Tibial artery (tissue), 4 donors: ENCODE data around the gene KDM3A.

Experiments used
- DNase-seq, 2 donors: peaks; one replicate each; pipeline ENCODE4 v3.0.0-alpha.2; 2019
- H3K27ac ChIP-seq, 2 donors: fragments of 200-600 bp; sonication (generic) in 1 of 2; 1 replicate in 1 of 2; 2 replicates in 1 of 2; pipeline ENCODE4 v1.5.1; 2018 to 2019; ENCODE audit warnings: mild to moderate bottlenecking in 1 of 2
- H3K27me3 ChIP-seq, 2 donors: fragments of 200-600 bp; sonication (generic) in 1 of 2; one replicate each; pipeline versions ENCODE4 v1.5.1 to v1.6.0; 2016 to 2019
- H3K36me3 ChIP-seq, 3 donors: fragments of 200-600 bp; sonication (generic) in 2 of 3; one replicate each; pipeline ENCODE4 v1.5.1; 2016 to 2019; ENCODE audit warnings: mild to moderate bottlenecking in 2 of 3
- H3K4me1 ChIP-seq, 4 donors: fragments of 200-600 bp; sonication (generic) in 2 of 4; 1 replicate in 3 of 4; 2 replicates in 1 of 4; pipeline ENCODE4 v1.5.1; 2016 to 2019
- H3K4me3 ChIP-seq, 2 donors: fragments of 200-600 bp; sonication (generic) in 1 of 2; 1 replicate in 1 of 2; 2 replicates in 1 of 2; pipeline ENCODE4 v1.5.1; 2018 to 2019; ENCODE audit warnings: mild to moderate bottlenecking in 2 of 2
- H3K9me3 ChIP-seq, 3 donors: fragments of 200-600 bp; sonication (generic) in 1 of 3; one replicate each; pipeline ENCODE4 v1.5.1; 2016 to 2019
- intact Hi-C: fragments of 100-400 bp; cut with DNase I; formaldehyde crosslinking; loops from one replicate; pipeline ENCODE4 v1.15.0; 2023; ENCODE audit warnings: low total_unique reads
- TF ChIP-seq, protein P1 (sequence below), 2 experiments: fragments of 200-600 bp in 1 of 2; fragments of 450-650 bp in 1 of 2; IDR thresholded peaks; one replicate each; pipeline ENCODE4 v1.5.1; 2017 to 2019; ENCODE audit warnings: antibody characterized with exemption in 2 of 2, mild to moderate bottlenecking in 1 of 2, moderate library complexity in 1 of 2

Gene KDM3A

DNA sequence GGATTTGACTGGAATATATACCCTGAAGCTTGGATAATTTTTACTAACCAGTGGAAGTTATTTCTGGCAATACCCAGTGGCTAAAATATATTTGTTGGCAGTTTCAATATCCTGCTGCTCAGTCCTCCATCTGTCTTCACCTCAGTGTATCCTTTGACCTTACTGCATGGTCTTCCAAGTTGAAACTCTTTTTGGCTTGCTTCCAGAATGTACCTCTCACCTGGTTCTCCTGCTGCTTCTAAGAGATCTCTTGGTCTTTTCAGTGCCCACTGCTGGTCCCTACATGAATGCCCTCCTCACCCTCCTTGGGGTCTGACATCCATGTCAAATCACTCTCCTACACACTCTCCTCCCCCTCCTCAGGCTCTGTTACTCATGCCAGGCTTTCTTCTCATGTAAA, 4.8 kb upstream of the KDM3A start:
- Histone ChIP-seq H3K27ac (peak overlapping the region; percentile 54 to 56), H3K4me1 (peaks cover 0 to 18% (median 3%) of the 10 kb centered on the region in 4 donors), H3K4me3 (no peak overlapping the region), H3K36me3 (no peaks in the 10 kb centered on the region), H3K27me3 (no peaks in the 10 kb centered on the region), H3K9me3 (peaks cover 0 to 21% (median 7%) of the 10 kb centered on the region in 3 donors)
- intact Hi-C loops = no loop called here
- TF ChIP-seq, protein P1, sequence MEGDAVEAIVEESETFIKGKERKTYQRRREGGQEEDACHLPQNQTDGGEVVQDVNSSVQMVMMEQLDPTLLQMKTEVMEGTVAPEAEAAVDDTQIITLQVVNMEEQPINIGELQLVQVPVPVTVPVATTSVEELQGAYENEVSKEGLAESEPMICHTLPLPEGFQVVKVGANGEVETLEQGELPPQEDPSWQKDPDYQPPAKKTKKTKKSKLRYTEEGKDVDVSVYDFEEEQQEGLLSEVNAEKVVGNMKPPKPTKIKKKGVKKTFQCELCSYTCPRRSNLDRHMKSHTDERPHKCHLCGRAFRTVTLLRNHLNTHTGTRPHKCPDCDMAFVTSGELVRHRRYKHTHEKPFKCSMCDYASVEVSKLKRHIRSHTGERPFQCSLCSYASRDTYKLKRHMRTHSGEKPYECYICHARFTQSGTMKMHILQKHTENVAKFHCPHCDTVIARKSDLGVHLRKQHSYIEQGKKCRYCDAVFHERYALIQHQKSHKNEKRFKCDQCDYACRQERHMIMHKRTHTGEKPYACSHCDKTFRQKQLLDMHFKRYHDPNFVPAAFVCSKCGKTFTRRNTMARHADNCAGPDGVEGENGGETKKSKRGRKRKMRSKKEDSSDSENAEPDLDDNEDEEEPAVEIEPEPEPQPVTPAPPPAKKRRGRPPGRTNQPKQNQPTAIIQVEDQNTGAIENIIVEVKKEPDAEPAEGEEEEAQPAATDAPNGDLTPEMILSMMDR (IDR thresholded peaks at IDR 0.05) = no peak
- DNase-seq = no peak

DNA sequence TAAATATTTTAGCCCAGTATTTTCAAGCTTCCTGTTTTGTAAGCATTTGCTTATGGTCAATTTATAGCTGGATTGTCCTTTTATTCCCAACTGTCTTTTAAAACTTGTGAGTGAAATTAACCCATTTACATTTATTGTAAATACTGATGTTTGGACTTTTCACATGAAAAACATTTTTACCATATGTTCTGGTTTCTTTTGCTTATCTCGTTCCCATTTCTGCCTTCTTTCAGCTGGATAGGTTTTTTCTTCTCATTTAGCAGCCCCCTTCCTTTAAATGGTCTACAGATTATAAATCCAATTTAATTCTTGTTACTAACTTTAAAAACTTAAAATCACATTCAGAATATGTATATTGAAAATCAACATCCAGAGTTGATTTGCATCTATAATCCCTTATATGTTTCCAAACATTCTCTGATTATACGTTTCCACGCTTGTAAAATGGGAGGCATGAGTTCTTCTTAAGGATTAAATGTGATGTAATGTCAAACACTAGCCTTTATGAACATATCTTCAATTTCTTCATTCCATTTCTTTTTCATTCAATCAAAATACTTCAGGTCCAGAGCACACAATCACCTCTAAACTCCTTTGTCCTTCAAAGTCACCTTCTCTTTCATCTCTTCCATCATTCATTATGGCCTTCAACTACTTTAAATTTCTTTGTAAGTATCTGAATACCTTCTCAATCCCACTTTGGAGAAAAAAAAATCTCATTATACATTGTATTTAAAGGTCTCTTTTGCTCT, 1.1 kb upstream of the KDM3A start:
- DNase-seq = no peak
- H3K4me1 ChIP-seq = peaks cover 0 to 41% (median 20%) of the 10 kb centered on the region in 4 donors
- no peaks in the 10 kb centered on the region for H3K27me3 ChIP-seq
- TF ChIP-seq, protein P1 (IDR thresholded peaks at IDR 0.05) = no peak
- peaks cover 0 to 21% (median 7%) of the 10 kb centered on the region in 3 donors for H3K9me3 ChIP-seq
- peak overlapping the region; percentile 90 to 97 for H3K27ac ChIP-seq
- intact Hi-C loops = loop anchor here (1.0 to 10.0 kb wide), 3 partner anchors 123 to 215 kb away; partner anchors contain the start of genes CHMP3 and RNF103
- H3K36me3 ChIP-seq = no peaks in the 10 kb centered on the region
- peak overlapping the region; percentile 65 to 86 for H3K4me3 ChIP-seq

DNA sequence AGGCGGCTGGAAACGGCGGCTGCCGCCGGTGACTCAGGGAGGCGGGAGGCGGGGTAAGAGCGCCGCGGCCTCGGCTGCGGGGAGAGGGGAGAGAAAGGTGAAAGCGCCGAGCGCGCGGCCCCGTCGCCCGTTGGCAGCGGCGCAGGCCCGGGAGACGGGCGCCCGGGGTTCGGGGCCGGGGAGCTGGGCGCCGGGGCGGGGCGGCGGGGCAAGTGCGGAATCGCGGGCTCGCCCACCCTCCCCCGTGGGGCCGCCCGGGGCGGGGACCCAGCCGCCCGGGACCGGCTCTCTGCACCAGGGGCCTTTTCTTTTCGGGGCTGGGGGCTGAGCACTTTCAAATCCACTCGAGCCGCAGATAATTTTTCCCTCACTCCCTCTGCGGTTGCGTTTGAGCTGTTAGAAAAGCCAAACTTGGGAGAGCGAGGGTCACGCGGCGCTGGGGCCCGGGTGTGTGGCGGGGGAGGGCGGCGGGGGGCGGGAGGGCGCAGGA, 266 bp downstream of the KDM3A start:
- TF ChIP-seq, protein P1 (IDR thresholded peaks at IDR 0.05) = no peak
- peaks cover 0 to 21% (median 7%) of the 10 kb centered on the region in 3 donors for H3K9me3 ChIP-seq
- H3K4me3 ChIP-seq = peak overlapping the region; percentile 65 to 86
- H3K4me1 ChIP-seq = peaks cover 0 to 40% (median 29%) of the 10 kb centered on the region in 4 donors
- H3K36me3 ChIP-seq = peaks cover 0 to 3% (median 0%) of the 10 kb centered on the region in 3 donors
- no peak for DNase-seq
- no peaks in the 10 kb centered on the region for H3K27me3 ChIP-seq
- H3K27ac ChIP-seq = peak overlapping the region; percentile 90 to 97
- intact Hi-C loops = loop anchor here (10.0 kb wide), 2 partner anchors 183 to 217 kb away; partner anchors contain the start of gene RNF103

DNA sequence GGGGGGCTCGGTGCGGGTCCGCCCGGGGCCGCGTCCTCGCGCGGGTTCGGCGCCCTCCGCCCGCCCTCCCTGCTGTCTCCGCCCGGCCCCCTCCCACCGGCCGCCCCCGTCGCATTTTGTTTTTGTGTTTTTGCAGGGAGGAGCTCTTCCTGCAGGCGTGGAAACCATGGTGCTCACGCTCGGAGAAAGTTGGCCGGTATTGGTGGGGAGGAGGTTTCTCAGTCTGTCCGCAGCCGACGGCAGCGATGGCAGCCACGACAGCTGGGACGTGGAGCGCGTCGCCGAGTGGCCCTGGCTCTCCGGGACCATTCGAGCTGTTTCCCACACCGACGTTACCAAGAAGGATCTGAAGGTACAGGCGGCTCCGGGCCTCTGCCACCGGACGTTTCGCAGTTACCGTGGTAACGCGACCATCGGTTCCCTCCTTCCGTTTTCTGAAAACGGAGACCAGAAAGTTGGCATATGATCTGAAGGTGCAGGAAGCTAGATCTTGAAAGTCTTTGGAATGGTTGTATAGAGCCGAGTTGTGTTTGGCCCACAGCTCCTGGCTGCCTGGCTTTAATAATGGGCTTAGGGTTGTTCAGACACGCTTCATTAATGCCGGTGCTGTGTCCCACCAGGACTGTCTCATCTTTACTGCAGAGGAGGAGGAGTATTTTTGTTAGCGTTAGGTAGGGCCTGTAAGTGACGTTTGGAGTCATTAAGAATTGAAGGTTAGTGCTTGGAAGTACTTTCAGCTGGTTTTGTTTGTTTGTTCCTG, 891 bp downstream of the KDM3A start:
- Histone ChIP-seq H3K27ac (peak overlapping the region; percentile 90 to 97), H3K36me3 (peaks cover 0 to 8% (median 0%) of the 10 kb centered on the region in 3 donors), H3K4me1 (peaks cover 0 to 42% (median 29%) of the 10 kb centered on the region in 4 donors), H3K4me3 (peak overlapping the region; percentile 65 to 86), H3K9me3 (peaks cover 0 to 21% (median 7%) of the 10 kb centered on the region in 3 donors), H3K27me3 (no peaks in the 10 kb centered on the region)
- peak; percentile 65 to 84 for DNase-seq
- intact Hi-C loops = loop anchor here (10.0 kb wide), 2 partner anchors 183 to 217 kb away; partner anchors contain the start of gene RNF103
- TF ChIP-seq, protein P1 (IDR thresholded peaks at IDR 0.05) = no peak

DNA sequence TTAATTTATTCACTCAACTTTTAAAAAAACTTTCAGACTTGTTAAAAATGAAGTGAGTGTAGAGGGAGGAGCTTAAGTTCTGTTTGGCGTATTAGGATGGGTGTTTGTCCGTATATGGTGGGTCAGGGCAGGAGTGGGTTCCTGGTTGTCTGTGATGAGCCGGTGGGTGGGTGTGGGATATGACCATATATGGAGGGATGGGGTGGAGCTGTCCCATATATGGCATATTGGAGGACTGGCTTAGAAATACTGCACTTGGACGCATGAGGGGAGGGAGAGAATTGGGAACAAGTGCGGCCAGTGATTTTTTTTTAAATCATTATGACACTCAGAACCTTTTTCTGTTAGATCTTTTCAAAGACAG, 1.5 kb downstream of the KDM3A start:
- Histone ChIP-seq H3K27me3 (no peaks in the 10 kb centered on the region), H3K9me3 (peaks cover 0 to 21% (median 7%) of the 10 kb centered on the region in 3 donors), H3K36me3 (peaks cover 0 to 8% (median 0%) of the 10 kb centered on the region in 3 donors), H3K4me1 (peaks cover 0 to 48% (median 30%) of the 10 kb centered on the region in 4 donors), H3K4me3 (peak overlapping the region; percentile 65 to 86), H3K27ac (peak overlapping the region; percentile 90 to 97)
- intact Hi-C loops = loop anchor here (10.0 kb wide), 2 partner anchors 182 to 218 kb away; partner anchors contain the start of gene RNF103
- DNase-seq = peak; percentile 94 to 96
- TF ChIP-seq, protein P1 (IDR thresholded peaks at IDR 0.05) = peak in 1 of 2 experiments; percentile 26
